Right renal cortex interstitium (tissue), 3 donors: Measurements from ENCODE around the gene SORL1. TPM values are rescaled to one million over a fixed set of nuclear protein-coding genes. Genes with fewer than 3 reads are reported as not detected.

Source experiments
- DNase-seq, 3 donors: peaks; one replicate each; pipeline ENCODE4 v3.0.0-alpha.2; 2013; ENCODE audit warnings: low read depth in 3 of 3, low spot score in 2 of 3
- polyA plus RNA-seq, 3 donors: library from polyadenylated mRNA; unstranded; fragments of 120-200 nt; gene quantifications; one replicate each; pipeline ENCODE4 v1.2.1, GENCODE V29; 2013; ENCODE audit not compliant: insufficient read length in 3 of 3

The SORL1 gene
- polyA plus RNA-seq, 3 donors, result 34.7 to 53.5 (median 36.9) TPM

DNA sequence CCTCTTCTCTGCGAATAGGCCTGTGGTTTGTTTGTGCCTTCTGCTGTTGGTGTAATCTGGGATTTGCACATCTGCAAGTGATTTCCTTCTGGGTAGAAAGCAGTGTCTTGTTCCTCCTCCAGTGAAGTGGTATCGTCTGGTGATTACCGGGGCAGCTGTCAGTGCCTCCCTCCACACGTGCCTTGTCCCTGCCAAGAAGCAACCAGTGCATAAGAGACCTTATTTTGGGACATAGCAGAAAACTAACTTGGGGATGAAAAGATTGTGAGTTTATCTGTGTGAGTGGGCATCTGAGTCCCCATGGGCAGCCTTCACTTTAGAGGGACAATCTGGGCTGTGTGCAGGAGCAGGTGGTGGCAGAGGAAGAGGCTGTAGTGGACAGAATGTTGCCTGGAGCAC lies 72.1 kb downstream of the SORL1 start:
- no peak for DNase-seq

- no peak for DNase-seq
These were observed 73.3 kb downstream of the SORL1 start for GRCh38 chr11:121525376-121525775.

GRCh38 chr11:121530257-121530656 lies 78.1 kb downstream of the SORL1 start:
- DNase-seq, result no peak

GRCh38 chr11:121533601-121534000 lies 81.5 kb downstream of the SORL1 start:
- no peak for DNase-seq

DNA sequence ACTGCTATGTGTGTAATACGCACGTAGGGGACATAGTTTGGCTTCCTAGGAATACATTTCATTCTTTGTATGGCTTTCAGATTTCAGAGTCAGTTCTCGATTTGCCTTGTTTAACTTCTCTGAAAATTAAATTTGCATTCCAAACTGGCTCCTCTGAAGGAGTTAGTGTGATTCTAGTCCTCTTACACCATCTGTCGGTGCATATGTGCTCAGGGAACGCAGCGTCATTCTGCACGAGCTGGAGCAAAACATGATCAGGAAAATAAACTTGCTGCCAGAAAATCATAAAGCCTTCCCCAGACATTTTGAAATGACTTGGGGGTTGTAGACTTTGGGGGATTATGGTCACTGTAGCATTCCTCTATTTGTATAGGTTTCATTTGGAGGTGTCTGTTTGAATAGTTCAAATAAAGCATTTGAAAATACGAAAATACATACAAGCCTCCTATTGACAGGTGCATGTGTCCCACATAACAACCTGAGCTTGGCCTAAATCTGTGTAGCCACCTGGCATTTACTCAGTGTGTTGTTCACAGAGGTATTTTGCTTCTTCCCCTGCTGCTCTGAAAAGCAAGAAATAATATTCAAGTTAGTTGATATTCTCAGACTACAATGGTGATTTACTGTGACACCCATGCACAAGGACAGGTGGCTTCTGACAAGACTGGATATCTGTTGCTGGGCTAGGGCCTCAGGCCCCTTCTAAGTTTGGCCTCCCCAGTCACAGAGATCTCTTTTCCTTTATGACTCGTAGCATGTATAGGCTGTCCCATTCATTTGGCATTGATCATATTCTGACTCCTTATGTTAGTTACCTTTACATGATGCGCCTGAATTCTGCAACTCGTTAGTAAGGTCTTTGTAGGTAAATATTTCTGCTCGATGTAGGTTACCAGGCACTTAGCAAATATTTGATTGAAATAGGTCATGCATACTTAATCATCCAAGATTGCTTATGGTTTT lies 82.3 kb downstream of the SORL1 start:
- no peak for DNase-seq

GRCh38 chr11:121535129-121535796 lies 83.1 kb downstream of the SORL1 start:
- no peak for DNase-seq

DNA sequence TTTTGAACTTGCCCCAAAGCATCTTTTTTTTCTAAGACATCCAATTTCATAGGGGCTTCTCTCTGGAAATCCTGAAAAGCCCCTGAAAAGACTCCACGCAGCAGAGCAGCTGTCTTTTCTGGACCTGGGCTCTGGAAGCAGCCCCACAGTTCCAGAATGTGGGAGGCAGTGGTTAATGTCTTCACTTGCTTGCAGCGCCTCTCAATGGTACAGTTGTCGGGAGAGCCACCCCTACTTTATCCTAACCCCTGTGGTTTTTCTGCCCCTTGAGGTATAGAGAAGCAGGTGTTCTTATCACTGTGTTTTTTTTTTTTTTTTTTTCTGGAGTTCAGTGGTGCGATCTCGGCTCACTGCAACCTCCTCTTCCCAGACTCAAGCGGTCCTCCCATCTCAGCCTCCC lies 84.0 kb downstream of the SORL1 start:
- DNase-seq, result no peak

- no peak for DNase-seq
These were observed 85.9 kb downstream of the SORL1 start for GRCh38 chr11:121538054-121538453.

DNA sequence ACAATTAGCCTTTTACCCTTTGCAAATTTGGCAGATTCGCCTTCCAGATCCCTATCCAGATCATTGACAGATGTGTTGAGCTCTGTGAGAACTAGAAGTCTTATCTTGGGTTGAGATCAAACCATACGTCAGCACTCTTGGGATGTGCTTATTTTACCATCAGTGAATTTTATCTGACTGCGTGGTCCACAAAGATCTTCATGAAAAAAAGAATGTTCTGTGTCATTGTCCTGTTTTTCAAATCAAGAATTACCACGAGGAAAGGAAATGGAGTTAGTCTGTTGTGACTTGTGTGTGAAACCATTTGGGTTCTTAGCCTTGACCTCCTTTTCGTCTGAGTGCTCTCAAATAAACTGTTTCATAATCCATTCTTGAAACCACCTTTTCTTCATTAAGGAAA lies 86.9 kb downstream of the SORL1 start:
- no peak for DNase-seq

- no peak for DNase-seq
These were observed 88.5 kb downstream of the SORL1 start for GRCh38 chr11:121540627-121541026.

GRCh38 chr11:121543836-121544380 lies 91.8 kb downstream of the SORL1 start:
- DNase-seq, result no peak

DNA sequence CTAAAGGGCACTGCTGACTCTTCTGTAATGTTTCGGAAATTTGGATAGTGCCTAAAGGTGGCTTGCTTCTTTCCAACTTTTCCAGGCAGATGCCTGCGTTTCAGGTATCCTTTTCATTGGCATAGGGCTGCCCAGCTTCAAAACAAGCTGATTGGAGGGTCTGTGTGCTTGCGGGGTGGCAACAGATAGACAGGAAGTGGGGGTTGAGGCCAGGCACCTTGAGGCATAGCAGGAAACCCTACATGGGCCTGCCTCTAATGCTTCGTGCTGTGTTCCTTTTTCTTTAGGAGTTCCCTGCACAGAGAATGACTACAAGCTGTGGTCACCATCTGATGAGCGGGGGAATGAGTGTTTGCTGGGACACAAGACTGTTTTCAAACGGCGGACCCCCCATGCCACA lies 92.8 kb downstream of the SORL1 start:
- DNase-seq, result no peak

DNA sequence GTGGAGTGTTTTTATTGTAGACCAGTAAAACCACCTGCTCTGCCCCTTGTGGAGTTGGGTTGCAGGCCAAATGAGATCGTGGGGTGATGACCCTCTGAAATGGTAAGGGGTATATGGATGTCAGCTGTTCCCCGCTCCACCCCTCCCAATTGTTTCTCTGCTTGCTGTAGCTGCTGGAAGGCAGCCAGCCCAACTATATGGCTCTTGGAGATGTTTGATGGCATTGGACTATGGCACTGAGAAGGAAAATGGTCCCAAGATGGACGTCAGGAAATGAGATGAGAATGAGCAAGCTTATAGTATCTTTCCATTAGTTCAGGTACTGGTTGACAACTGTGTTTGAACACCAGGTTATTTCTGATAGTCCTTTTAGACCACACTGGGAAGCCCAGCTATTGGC lies 95.5 kb downstream of the SORL1 start:
- DNase-seq, result no peak

DNA sequence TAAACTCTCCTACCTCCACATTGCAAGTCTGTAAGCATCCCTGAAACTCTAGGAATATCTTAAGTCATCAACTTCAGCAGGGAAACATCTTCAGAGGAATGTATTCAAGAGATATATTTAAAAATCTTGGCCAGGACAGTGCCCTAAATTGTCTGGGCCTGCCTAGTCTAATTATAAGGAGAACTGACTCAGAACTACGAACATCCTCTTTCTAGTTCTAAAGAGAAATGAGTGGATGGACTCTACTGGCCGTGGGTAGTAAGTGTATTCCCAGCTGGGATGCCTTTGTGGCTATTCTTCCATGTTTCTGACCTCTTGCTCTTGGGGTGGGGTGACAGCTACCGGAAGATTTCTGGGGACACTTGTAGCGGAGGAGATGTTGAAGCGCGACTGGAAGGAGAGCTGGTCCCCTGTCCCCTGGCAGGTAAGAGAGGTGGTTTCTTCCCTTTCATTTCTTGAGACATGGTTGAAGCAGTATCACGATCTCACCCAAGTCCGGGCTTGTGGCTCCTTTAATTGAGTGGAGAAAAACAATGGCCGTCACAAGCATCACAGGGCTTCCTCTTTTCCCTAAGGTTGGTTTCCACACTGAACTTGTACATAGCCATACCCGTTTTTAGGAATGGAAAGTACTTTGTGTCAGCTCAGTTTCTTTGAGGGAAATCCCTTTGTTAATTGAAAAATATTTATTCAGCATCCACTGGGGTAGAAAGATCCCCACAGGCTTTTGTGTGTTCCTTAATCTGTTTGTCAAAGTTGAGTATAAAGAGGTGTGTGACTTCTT lies 98.3 kb downstream of the SORL1 start:
- no peak for DNase-seq

GRCh38 chr11:121551463-121551862 lies 99.3 kb downstream of the SORL1 start:
- no peak for DNase-seq

GRCh38 chr11:121552154-121552553 lies 100.0 kb downstream of the SORL1 start:
- DNase-seq, result no peak

DNA sequence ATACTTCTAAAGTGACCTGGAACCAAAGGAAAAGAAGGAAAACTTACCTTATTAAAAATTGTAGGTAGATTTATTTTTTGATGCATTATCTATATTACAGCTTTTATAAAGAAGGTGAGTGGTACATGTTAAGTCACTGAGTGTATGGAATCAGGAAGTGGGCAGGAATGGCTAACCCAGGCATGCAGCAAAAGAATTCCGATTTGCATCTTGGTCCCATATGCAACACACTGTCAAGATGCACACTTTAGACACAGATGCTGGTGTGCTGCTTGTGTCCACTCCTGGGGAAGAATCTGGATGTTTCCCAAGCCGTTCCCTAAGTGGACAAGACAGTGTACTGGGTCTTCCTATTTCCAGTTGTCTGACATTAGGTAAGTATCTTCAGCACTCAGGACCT lies 100.5 kb downstream of the SORL1 start:
- DNase-seq, result no peak

- DNase-seq, result no peak
These were observed 101.3 kb downstream of the SORL1 start for GRCh38 chr11:121553389-121553788.

DNA sequence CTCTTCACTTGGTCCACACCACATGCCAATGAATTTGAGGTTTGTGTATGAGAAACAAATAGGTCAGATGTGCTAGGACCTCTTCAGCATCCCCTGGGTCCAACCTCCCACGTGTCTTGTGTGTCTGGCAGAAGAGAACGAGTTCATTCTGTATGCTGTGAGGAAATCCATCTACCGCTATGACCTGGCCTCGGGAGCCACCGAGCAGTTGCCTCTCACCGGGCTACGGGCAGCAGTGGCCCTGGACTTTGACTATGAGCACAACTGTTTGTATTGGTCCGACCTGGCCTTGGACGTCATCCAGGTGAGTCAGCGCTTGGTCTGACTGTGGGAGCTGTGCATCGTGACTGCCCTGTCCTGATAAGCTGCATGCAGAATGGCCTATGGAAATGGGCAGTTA lies 101.7 kb downstream of the SORL1 start:
- no peak for DNase-seq

GRCh38 chr11:121554552-121554951 lies 102.4 kb downstream of the SORL1 start:
- no peak for DNase-seq

GRCh38 chr11:121555121-121555520 lies 103.0 kb downstream of the SORL1 start:
- DNase-seq, result no peak
